HepG2 (cell line): ENCODE results near the gene PIR. TPM values are rescaled to one million over a fixed set of nuclear protein-coding genes. Genes with fewer than 3 reads are reported as not detected.
A peak's percentile ranks its signal among the peaks of the same experiment; 100 is the strongest.

ENCODE experiments used
- ETV5 ChIP-seq: IDR thresholded peaks from 2 replicates; pipeline ENCODE4 v1.6.1; 2018; ENCODE audit warnings: missing biosample characterization, missing genetic modification reagents, inconsistent platforms, borderline replicate concordance
- HES4 ChIP-seq: sonication (generic); formaldehyde crosslinking; IDR thresholded peaks from 2 replicates; pipeline ENCODE4 v1.9.0; 2021; ENCODE audit warnings: mild to moderate bottlenecking, missing genetic modification reagents, borderline replicate concordance
- MEIS1 ChIP-seq: sonication (generic); formaldehyde crosslinking; IDR thresholded peaks from 2 replicates; pipeline ENCODE4 v1.9.0; 2021; ENCODE audit warnings: mild to moderate bottlenecking, missing genetic modification reagents, moderate library complexity, borderline replicate concordance
- PITX1 ChIP-seq: sonication (generic); formaldehyde crosslinking; IDR thresholded peaks from 2 replicates; pipeline ENCODE4 v1.5.1; 2020; ENCODE audit warnings: mild to moderate bottlenecking, missing genetic modification reagents
- PPARG ChIP-seq: conservative IDR thresholded peaks from 2 replicates; pipeline ENCODE4 v1.6.1; 2016; ENCODE audit warnings: missing biosample characterization, missing genetic modification reagents
- SNAPC4 ChIP-seq: sonication (generic); formaldehyde crosslinking; IDR thresholded peaks from 2 replicates; pipeline ENCODE4 v1.4.0; 2020; ENCODE audit warnings: mild to moderate bottlenecking, missing genetic modification reagents
- SP140L ChIP-seq: sonication (generic); formaldehyde crosslinking; IDR thresholded peaks from 2 replicates; pipeline ENCODE4 v1.4.0; 2020; ENCODE audit warnings: missing genetic modification reagents, borderline replicate concordance
- ZNF362 ChIP-seq: sonication (generic); formaldehyde crosslinking; IDR thresholded peaks from 2 replicates; pipeline ENCODE4 v1.4.0; 2020; ENCODE audit warnings: missing genetic modification reagents, mild to moderate bottlenecking, borderline replicate concordance
- ZNF629 ChIP-seq: sonication (generic); formaldehyde crosslinking; conservative IDR thresholded peaks from 2 replicates; pipeline ENCODE4 v1.5.0; 2020; ENCODE audit warnings: missing genetic modification reagents
- polyA plus RNA-seq, 8 experiments: library from polyadenylated mRNA; depleted of rRNA in 3 of 8; stranded (reverse) in 7 of 8; unstranded in 1 of 8; fragments of >200 nt; fragmentation: Illumina TruSeq in 4 of 8; extraction: Trizol in 4 of 8; gene quantifications; 2 replicates each; pipeline versions ENCODE4 v1.2.1 to v1.2.3, GENCODE V29; 2011 to 2016; ENCODE audit warnings: low read depth in 4 of 8, missing spikeins in 1 of 8, mixed read lengths in 1 of 8; ENCODE audit not compliant: insufficient read depth in 1 of 8
- total RNA-seq, 5 experiments: library from RNA; depleted of rRNA; stranded (reverse); fragments of >200 nt; fragmentation: Illumina TruSeq; extraction: Trizol; gene quantifications; 2 replicates each; pipeline ENCODE4 v1.2.3, GENCODE V29; 2016; ENCODE audit warnings: low read depth in 1 of 5
- TF ChIP-seq, protein P1 (sequence below): conservative IDR thresholded peaks from 2 replicates; pipeline ENCODE4 v1.6.1; 2018; ENCODE audit warnings: missing genetic modification reagents
- TF ChIP-seq, protein P2 (sequence below): IDR thresholded peaks from 2 replicates; pipeline ENCODE4 v1.4.0; 2020; ENCODE audit warnings: mild to moderate bottlenecking, missing genetic modification reagents
- TF ChIP-seq, protein P3 (sequence below): sonication (generic); formaldehyde crosslinking; IDR thresholded peaks from 2 replicates; pipeline ENCODE4 v1.4.0; 2020; ENCODE audit warnings: missing genetic modification reagents, borderline replicate concordance
- TF ChIP-seq, protein P4 (sequence below): IDR thresholded peaks from 2 replicates; pipeline ENCODE4 v1.6.1; 2012; ENCODE audit warnings: inconsistent platforms

PIR gene
- total and polyA plus RNA-seq, 2 of the 13 experiments (the other 11 are each of a cell fraction or from before 2014, with no cell fraction given): 12.2 to 38.0 TPM

DNA sequence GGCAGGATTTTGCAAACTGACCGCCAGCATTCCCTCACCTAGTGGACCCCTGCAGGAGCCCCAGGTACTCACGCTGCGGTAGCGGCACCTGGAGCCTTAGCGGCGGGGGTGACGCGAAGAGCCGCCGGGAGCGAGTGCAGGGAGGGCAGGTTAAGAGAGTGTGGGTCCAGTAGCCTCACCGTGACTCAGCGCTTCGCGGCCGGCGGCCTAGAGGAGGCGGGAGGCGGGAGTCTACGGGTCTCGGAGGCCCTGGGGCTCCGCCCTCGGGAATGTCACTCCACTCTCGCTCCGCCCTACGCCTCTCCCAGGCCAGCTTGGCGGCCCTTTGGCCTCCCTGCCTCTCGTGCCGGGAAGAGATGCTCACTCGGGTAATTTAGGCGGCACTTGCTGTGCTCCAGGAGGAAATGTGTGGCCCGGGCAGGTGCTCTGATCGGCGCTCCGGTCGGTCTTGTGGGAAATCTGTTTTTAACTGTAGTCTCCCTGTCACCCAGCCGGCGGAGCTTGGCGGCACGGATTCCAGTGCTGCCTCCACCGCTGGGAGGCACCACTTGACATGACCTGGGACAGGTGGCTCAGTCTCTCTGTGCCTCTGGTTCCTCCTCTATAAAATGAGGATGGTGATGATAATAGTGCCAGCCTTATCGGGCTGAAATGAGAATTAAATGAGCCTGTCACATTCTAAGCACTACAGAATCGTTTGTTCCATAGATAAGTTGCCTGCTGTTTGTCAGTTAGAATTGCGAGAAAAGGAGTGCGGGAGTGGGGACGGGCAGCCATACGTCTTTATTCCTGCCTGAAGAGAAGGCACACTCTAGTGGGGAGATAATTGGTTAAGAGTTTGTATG lies at the start of gene PIR (continued):
- TF ChIP-seq, protein P1, sequence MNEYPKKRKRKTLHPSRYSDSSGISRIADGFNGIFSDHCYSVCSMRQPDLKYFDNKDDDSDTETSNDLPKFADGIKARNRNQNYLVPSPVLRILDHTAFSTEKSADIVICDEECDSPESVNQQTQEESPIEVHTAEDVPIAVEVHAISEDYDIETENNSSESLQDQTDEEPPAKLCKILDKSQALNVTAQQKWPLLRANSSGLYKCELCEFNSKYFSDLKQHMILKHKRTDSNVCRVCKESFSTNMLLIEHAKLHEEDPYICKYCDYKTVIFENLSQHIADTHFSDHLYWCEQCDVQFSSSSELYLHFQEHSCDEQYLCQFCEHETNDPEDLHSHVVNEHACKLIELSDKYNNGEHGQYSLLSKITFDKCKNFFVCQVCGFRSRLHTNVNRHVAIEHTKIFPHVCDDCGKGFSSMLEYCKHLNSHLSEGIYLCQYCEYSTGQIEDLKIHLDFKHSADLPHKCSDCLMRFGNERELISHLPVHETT (CRISPR knock-in tag): no peak
- TF ChIP-seq SP140L (CRISPR knock-in tag) (no peak), MEIS1 (CRISPR knock-in tag) (0 out of 2 replicates have a peak, but pooled peaks have one; percentile 43), SNAPC4 (no peak), ZNF629 (CRISPR knock-in tag) (no peak), PPARG (no peak), ETV5 (CRISPR knock-in tag) (no peak), PITX1 (CRISPR knock-in tag) (no peak), HES4 (CRISPR knock-in tag) (no peak), ZNF362 (CRISPR knock-in tag) (no peak)
- TF ChIP-seq, protein P2, sequence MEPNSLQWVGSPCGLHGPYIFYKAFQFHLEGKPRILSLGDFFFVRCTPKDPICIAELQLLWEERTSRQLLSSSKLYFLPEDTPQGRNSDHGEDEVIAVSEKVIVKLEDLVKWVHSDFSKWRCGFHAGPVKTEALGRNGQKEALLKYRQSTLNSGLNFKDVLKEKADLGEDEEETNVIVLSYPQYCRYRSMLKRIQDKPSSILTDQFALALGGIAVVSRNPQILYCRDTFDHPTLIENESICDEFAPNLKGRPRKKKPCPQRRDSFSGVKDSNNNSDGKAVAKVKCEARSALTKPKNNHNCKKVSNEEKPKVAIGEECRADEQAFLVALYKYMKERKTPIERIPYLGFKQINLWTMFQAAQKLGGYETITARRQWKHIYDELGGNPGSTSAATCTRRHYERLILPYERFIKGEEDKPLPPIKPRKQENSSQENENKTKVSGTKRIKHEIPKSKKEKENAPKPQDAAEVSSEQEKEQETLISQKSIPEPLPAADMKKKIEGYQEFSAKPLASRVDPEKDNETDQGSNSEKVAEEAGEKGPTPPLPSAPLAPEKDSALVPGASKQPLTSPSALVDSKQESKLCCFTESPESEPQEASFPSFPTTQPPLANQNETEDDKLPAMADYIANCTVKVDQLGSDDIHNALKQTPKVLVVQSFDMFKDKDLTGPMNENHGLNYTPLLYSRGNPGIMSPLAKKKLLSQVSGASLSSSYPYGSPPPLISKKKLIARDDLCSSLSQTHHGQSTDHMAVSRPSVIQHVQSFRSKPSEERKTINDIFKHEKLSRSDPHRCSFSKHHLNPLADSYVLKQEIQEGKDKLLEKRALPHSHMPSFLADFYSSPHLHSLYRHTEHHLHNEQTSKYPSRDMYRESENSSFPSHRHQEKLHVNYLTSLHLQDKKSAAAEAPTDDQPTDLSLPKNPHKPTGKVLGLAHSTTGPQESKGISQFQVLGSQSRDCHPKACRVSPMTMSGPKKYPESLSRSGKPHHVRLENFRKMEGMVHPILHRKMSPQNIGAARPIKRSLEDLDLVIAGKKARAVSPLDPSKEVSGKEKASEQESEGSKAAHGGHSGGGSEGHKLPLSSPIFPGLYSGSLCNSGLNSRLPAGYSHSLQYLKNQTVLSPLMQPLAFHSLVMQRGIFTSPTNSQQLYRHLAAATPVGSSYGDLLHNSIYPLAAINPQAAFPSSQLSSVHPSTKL (CRISPR knock-in tag): peak; percentile 48
- TF ChIP-seq, protein P3, sequence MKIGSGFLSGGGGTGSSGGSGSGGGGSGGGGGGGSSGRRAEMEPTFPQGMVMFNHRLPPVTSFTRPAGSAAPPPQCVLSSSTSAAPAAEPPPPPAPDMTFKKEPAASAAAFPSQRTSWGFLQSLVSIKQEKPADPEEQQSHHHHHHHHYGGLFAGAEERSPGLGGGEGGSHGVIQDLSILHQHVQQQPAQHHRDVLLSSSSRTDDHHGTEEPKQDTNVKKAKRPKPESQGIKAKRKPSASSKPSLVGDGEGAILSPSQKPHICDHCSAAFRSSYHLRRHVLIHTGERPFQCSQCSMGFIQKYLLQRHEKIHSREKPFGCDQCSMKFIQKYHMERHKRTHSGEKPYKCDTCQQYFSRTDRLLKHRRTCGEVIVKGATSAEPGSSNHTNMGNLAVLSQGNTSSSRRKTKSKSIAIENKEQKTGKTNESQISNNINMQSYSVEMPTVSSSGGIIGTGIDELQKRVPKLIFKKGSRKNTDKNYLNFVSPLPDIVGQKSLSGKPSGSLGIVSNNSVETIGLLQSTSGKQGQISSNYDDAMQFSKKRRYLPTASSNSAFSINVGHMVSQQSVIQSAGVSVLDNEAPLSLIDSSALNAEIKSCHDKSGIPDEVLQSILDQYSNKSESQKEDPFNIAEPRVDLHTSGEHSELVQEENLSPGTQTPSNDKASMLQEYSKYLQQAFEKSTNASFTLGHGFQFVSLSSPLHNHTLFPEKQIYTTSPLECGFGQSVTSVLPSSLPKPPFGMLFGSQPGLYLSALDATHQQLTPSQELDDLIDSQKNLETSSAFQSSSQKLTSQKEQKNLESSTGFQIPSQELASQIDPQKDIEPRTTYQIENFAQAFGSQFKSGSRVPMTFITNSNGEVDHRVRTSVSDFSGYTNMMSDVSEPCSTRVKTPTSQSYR (CRISPR knock-in tag): no peak
- TF ChIP-seq, protein P4, sequence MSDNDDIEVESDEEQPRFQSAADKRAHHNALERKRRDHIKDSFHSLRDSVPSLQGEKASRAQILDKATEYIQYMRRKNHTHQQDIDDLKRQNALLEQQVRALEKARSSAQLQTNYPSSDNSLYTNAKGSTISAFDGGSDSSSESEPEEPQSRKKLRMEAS: peak; percentile 22
